Fibroblast of skin of abdomen (primary cell): ENCODE data around the gene C11orf68.

Experiments
- DNase-seq: peaks from one replicate; pipeline ENCODE4 v3.0.0-alpha.2; 2013

The C11orf68 gene

DNA sequence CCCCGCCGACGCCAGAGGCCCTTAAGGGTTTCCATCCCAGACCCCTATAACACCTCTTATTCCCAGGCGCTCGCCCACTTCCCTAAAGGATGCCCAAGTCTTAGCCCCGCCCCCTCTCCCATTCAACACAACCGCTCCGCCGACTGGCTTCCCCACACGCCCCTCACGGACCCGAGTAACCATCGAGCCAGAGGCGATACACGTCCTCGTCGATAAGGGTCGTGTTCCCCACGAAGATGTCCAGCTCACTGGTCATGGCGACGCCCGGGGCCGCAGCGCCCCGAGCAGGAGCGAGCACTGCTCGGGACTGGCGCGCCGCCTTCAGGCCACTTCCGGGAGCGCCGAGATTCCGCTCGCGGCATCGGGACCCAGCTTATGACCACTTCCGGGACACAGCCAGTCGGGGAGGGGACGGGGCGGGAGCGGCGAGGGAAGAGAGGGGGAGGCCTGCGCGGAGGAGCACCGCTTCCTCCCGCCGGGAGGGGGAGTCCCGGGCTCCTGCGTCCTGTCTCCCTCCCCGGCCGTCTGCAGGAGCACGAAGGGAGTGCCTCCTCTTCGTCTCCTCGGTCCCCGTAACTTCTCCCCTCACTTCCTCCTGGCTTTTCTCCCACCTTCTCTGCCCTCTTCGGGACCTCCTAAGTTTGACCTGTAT is 30.6 kb downstream of the C11orf68 start, which contains the start of gene FIBP:
TSS of gene FIBP (minus strand) at position 309 of the 652 bp plus-strand sequence. CDS start at position 256, 53 bp downstream.
- peak; percentile 98 for DNase-seq

DNA sequence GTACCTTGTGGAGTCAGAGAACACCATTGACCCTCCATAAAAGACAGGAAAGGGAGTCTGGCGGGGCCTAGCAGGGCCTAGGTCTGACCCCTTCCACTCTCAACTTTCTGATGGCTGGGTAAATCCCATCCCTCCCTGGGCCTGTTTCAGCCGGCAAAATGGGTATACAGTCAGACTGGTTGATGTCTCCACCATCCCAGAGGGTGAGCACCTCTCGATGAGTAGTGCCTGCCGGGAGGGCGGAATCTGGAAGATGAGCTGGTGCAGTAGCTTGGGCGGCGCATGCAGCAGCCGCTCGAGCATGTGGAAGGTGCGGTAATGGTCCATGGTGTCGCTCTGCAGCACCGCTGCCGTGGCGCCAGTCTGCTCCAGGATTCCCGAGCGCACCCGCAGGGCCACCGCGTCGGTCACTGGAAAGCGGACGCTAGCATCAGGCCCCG is 31.1 kb downstream of the C11orf68 start:
- no peak for DNase-seq

DNA sequence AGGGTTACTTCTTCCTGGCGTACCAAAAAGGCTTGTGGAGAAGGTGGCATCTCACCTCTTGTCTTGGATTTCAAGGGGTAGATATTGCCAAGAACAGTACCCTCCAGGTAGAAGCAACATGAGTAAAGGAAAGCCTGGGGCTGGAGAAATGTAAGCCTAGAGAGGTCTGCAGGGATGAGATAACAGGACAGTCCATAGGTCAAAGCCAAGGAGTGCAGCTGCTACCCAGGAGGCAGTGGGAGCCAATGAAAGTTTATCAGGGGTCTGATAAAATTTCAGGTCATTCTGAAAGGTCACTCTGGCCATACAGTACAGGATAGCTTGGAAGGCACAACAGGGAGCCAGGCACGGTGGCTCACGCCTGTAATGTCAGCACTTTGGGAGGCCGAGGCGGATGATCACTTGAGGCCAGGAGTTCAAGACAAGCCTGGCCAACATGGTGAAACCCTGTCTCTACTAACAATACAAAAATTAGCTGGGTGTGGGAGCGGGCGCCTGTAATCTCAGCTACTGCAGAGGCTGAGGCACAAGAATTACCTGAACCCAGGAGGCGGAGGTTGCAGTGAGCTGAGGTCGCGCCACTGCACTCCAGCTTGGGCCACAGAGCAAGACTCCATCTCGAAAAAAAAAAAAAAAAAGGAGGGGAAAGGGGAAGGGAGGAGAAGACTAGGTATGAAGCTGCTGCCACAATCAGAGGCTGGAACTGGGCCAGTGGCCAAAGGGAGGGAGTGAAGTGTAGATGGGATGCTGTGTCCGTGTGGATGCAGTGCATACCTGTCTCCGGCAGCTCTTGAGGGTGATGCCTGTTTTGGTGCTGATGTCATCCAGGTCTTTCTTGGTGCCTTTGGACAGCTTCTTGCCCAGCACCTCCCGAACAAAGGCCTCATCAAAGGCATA is 31.8 kb downstream of the C11orf68 start:
- no peak for DNase-seq

DNA sequence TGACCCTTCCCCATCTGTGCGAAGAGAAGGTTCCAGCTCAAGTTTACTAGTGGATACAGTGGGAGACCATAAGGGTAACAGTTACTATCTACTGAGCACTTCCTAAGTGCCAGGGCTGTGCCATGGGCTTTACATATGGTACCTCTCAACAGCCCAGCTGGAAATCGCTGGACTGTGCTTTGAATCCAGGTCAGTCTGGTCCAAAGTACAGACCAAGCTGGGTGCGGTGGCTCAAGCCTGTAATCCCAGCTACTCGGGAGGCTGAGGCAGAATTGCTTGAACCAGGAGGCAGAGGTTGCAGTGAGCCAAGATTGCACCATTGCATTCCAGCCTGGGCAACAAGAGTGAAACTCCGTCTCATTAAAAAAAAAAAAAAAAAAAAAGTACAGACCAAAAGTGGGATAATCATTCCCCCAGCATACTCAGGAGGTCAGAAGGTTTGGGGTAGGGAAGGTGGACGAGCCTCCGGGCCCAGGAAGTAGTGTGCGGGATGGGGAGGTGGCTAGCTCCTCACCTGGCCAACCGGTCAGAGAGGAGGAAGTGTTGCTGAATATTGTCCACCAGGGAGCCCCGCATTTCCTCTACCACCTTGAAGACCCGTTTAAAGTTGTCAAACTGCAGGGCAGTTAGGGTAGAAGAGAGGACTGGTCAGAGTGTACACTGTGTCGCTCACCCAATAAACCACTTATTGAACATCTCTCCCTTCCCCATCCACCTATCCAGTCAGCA is 32.9 kb downstream of the C11orf68 start:
- no peak for DNase-seq

DNA sequence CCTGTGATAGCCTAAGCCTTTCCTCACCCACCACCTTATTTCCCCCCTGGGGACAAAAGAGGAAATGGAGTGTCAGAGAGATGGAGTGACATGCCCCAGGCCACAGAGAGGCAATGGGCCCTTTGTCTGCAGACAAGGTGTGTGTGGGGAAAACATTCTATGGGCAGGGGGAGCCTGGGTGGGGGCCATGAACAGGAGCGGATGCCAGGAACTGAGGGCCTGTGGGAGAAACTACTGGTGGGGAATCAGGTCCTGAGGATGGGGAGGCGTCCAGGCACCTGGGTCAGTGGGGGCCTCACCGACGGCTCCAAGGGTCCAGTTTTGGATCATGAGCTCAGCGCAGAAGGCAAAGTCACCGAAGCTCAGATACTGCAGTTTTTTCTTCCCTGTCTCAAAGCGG is 33.6 kb downstream of the C11orf68 start:
- DNase-seq: no peak

DNA sequence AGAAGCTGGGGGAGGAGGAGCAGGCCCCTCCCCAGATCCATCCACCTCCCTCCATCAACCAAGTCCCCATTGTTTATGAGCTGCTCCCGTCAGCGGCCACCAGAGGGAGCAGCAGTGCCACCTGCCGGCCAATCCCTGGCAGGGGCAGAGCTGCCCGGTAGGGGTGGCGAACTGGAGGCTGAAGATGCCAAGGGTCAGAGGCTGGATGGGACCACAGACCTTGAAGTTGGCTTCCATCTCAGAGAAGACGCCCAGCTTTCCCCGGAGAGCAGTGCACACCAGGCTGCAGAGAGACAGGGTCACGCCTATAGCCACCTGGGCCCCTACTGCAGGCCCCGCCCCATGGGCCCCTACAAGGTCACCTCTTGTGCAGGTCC is 34.2 kb downstream of the C11orf68 start:
- DNase-seq: peak; percentile 61

DNA sequence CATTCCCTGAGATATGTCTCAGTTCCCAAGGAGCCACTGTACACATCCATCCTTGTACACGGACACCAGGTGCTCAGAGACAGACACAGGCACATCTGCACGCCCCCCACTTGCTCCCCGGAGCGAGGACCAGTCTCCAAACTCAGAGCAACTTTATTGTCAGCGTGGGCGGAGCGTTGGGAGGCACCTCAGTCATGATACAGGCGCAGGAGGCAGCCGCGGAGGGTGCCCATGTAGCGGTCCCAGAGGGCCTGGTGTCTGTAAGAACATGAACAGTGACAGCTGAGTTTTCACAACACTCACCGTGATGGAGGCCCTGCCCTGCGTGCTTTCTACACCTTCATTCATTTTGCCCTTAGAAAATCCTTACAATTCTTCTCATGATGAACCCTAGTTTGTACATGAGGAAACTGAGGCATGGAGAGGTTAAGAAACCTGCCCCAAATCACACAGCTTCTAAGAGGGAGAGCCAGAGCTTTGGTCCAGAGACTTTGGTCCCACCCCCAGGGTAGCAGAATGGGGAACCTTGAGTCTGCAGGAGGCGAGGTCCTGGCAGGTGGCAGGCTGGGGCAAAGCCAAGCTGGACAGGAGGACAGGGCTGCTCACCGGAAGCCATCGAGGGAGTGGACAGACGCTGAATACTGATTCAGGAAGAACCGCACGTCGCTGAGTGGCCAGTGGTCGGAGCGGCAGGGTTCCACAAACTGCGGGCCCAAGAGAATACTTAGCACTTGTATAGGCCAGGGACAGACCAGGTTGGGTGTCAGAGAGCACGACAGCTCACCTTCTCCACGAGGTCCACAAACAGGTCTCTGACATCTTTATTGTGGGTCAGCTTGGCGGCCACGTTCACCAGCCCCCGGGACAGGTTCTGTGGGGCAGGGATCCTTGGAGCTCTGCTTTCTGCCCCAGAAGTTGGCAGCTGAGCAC is 34.8 kb downstream of the C11orf68 start:
- DNase-seq: no peak

DNA sequence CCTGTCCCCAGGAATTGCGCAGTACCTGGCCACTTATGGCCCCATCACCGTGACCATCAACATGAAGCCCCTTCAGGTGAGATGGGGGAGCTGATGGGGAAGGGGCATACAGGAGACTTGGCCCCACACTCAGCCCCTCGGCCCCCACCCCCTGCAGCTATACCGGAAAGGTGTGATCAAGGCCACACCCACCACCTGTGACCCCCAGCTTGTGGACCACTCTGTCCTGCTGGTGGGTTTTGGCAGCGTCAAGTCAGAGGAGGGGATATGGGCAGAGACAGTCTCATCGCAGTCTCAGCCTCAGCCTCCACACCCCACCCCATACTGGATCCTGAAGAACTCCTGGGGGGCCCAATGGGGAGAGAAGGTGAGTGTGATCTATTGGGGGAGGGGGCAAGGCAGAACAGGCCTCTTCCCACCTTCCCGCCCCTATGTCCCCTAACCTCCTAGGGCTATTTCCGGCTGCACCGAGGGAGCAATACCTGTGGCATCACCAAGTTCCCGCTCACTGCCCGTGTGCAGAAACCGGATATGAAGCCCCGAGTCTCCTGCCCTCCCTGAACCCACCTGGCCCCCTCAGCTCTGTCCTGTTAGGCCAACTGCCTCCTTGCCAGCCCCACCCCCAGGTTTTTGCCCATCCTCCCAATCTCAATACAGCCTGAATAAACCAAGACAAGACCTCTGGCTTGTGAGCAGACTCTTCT is 35.7 kb downstream of the C11orf68 start:
- DNase-seq: no peak

DNA sequence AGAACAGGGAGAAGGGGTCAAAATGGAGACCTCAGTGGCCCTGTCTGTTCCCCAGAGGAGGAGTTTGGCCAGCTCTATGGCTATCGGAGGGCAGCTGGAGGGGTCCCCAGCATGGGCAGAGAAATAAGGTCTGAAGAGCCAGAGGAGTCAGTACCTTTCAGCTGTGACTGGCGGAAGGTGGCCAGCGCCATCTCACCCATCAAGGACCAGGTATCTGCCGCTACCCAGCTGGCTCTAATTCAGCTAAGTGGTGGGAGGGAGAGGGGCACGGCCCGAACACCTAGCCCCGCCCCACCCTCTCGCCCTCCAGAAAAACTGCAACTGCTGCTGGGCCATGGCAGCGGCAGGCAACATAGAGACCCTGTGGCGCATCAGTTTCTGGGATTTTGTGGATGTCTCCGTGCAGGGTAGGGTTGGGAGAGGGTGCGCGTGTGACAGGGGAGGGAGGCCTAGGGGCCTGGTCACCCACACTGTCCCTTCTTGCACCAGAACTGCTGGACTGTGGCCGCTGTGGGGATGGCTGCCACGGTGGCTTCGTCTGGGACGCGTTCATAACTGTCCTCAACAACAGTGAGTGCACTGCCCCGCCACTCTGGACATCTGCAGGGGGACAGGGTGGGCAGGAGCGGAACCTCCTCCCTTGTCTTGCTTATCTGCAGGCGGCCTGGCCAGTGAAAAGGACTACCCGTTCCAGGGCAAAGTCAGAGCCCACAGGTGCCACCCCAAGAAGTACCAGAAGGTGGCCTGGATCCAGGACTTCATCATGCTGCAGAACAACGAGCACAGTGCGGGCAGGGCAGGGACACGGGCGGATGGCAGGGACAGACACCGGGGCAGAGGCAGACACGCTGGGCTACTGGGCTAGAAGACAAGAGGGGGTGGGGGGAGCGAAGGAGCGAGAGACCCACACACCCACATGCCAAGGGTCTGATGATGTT is 36.5 kb downstream of the C11orf68 start:
- no peak for DNase-seq

DNA sequence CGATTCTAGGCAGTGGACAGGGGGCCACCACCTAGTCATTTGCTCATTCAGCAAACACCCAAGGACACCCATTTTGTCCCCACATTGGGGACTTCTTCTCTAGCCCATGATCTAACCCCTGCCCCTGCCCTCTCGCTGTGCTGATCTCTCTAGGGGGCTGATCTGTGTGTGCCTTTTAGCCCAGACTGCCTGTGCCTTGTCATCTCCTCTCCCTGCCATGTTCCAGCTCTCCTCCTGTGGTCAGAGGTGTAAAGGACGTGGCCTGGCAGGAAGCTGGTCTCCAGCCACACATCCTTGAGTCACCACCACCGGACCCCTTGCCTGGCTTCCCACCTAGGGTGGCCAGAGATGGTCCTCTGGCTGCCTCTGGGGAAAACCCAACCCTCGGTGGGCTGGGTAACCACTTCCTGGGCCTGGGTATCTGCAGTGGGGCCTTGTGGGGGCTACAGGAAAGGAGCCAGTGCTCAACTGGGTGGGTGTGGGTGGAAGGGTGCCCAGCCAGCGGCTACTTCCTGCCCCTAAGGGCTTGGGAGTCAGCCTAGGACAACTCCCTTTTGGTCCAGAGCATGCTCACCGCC is 37.9 kb downstream of the C11orf68 start:
- DNase-seq: no peak

DNA sequence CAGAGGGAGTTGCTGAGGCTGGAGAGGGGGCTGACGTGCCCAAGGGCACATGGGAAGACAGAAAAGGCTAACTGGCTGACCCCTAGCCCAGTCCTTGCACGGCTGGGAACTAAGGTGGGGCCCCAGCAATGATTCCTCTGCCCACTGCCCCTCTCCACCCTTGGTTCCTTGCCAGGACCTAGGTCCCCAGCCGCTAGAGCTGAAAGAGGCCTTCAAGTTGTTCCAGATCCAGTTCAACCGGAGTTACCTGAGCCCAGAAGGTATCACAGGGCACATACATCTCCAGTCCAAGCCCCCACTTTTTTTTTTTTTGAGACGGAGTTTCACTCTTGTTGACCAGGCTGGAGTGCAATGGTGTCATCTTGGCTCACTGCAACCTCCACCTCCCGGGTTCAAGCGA is 38.8 kb downstream of the C11orf68 start:
- DNase-seq: no peak

DNA sequence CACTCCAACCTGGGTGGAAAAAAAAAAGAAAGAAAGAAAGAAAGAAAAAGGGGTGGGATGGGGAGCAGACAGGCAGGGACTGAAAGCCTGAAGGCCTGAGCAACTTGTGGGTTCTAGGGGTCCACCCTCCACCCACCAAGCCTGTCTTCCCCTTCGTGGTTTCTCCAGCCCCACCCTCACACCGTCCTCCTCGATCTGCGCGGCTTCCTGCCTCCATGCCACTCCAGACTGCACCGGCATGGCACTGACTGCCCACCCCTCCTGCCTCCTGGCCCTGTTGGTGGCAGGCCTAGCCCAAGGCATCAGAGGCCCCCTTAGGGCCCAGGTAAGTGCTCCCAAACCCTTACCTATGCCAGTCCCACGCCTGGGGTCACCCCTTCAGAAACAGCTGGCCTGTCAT is 39.2 kb downstream of the C11orf68 start, which contains the start of gene CTSW:
TSS of gene CTSW (plus strand) at position 221 of the 400 bp plus-strand sequence. CDS start at position 239, 18 bp downstream.
- no peak for DNase-seq

DNA sequence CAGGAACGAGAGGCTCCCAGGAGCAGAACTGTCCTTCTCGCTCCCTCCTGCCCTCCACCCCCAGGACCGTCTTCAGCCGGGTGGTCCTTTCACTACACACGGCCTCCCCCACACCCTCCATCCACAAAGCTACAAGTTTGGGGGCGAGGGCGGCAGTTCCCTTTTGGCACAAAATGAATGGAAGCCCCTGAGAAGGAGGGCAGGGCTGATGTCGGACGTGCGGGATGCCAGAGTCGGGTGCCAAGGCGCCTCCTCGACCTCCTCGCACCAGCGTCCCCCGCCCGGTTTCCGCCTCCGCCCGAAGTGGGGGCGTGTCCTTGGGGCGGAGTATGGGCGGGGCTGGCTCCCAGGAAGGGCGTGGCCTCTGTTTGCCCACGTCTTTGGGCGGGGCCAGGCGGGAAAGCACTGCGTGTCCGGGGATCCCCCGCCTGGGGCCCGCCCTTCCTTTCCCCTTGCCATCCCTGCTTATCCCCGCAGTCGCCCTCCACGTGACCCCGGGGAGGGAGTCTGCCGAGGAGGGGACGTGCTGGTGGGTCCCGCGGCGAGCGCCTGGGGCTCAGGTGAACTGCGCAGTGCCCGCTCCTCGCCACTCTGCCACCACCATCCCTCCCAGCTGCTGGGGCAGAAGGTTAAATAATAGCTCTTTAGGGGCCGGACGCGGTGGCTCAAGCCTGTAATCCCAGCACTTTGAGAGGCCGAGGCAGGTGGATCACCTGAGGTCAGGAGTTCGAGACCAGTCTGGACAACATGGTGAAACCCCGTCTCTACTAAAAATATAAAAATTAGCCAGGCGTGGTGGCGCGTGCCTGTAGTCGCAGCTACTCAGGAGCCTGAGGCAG is 45.3 kb downstream of the C11orf68 start:
- peak; percentile 92 for DNase-seq

DNA sequence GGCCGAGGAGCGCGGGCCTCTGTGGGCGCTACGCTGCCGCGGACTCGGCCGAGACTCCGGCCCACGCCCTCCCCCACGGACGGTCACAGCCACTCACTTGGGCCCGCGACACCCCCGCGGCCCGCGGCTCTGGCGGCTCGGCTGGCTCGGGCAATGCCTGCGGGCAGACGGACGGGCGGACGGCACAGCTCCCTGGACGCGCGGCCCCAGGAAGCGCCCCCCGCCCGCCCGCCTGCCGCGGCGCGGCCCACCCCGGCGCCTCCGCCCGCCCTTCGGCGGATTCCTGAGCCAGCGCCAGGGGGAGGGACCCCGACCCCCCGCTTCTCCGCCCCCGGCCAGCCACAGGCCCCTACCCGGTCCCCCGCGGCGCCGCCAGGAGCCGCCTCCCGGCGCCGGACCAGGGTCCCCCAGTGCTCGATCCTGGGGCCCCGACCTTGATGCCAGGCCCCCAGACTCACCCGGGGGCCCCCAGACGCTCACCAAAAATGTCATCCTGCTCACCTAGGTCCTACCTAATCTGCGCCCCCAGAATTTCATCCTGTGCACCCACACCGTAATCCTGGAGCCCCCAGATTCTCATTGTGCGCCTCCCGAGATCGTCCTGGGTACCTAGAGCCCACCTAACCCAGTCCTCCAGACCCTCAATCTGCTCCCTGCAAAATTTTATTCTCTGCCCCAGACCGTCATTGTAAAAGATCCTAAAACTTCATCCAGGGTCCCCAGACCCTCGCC is 46.1 kb downstream of the C11orf68 start, which contains the start of gene EFEMP2:
TSS of gene EFEMP2 (minus strand) at position 215 of the 732 bp plus-strand sequence. CDS start 446 bp downstream, outside the sequence.
- peak; percentile 75 for DNase-seq

DNA sequence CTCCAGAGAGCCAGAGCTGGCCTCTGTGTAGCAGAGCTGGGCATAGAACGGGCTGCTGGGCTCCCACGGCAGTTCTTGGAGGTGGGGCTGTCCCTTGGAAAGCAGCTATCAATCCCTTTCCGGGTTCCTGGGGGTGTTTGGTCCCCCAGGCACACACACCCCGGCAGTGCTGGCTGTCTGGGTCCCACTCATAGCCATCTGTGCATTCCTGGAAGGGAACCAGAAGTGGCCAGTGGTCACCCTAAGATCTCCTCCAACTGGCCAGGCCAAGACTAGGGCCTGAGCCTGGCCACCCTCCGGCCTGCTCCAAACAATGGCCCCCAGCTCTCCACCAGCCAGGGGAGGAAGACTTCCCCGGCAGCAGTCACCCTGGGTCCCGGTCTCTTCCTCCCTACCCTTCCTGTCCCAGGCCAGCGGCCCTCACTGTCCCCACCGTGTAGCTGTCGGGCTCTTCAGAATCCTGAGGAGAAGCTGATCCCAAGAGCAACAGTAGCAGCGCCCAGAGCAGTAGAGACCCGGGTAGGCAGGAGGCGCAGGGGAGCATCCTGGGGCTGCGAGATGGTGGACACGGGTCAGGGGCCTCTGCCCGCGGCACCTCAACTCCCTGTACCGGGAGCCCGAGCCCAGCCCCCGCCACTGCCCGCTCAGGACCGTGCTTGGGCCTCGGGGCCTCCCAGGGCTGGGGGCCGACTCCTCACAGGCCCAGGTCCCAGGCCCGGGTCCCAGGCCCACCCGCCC is 46.9 kb downstream of the C11orf68 start:
- no peak for DNase-seq

DNA sequence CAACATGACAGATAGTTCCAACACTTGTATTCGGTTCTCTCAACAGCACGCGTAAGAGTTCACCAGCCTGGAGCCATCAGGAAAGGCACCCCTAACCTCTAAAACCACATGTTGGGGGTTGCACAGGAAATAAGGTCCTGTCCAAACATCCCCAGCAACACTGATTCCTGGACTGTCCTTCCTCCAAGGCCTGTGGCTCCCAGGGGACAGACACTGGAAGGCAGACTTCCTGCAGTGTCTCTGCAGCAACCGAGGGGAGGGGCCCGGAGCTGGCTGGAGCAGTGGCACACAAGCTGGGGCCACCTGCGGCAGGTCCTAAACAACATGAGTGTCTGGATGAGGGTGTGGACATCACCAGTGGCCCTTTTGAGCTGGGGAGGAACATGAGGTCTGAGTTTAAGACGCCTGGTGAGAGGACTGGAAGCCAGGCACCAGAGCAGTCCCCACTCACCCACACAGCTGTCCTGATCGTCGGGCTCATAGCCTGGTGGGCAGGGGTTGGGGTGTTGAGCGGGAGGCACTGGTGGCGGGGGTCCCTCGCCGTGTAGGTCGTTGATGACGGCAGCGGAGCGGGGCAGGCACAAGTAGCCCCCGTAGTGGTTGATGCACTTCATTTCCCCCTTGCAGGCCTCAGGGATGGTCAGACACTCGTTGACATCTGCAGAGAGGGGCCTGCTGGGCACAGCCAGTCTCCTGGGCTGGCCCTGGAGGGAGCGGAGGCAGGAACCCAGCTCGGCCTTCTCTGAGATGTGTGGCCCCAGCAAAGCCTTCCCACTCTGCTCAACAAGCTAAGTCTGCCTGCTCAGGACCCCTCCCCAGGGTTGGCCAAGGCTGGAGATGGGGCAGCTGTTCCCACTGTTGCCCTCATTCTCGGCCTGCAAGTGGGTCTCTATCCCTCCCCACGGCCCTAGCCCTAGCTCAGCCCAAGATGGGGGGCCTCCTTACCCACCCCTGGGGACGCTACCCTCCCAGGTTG is 47.9 kb downstream of the C11orf68 start:
- DNase-seq: no peak
